GM21737 (cell line): ENCODE measurements around the gene CYLD.

ENCODE experiments used
- ATAC-seq: cut with Tn5 transposase; IDR thresholded peaks from one replicate; pipeline ENCODE4 v1.9.1; 2021; ENCODE audit warnings: mild to moderate bottlenecking, moderate library complexity; ENCODE audit not compliant: unreplicated experiment

The CYLD gene

DNA sequence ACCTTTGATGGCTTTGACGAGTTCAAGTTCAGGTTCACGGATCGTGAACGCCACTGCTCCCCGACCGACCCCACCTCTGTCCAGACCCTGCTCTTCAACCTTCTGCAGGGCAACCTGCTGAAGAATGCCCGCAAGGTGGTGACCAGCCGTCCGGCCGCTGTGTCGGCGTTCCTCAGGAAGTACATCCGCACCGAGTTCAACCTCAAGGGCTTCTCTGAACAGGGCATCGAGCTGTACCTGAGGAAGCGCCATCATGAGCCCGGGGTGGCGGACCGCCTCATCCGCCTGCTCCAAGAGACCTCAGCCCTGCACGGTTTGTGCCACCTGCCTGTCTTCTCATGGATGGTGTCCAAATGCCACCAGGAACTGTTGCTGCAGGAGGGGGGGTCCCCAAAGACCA is 30.8 kb upstream of the CYLD start:
- no peak for ATAC-seq

DNA sequence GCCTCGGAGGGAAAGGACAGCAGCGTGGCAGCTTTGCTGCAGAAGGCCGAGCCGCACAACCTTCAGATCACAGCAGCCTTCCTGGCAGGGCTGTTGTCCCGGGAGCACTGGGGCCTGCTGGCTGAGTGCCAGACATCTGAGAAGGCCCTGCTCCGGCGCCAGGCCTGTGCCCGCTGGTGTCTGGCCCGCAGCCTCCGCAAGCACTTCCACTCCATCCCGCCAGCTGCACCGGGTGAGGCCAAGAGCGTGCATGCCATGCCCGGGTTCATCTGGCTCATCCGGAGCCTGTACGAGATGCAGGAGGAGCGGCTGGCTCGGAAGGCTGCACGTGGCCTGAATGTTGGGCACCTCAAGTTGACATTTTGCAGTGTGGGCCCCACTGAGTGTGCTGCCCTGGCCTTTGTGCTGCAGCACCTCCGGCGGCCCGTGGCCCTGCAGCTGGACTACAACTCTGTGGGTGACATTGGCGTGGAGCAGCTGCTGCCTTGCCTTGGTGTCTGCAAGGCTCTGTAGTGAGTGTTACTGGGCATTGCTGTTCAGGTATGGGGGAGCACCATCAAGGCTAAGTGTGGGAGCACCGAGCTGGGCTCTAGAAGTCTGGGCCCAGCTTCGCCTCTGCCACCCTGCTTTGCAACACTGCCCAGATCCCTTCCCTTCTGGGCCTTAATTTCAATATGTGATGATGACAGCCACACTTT is 29.9 kb upstream of the CYLD start:
- ATAC-seq: no peak

DNA sequence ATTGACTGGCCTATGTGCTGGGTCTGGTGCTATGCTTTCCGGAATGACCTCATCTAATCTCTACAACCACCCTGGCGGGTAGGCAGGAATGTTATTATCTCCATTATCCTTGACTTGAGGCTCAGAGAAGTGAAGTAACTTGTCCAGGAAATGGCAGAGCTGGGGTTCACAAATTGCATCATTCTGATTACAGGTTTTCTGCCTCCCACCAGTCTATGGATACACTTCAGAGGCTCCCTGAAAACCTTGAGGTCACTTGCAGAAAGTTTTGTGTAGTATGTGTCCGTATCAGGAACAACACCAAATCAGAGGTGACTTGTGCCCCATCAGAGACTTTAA is 29.4 kb upstream of the CYLD start:
- ATAC-seq: no peak

DNA sequence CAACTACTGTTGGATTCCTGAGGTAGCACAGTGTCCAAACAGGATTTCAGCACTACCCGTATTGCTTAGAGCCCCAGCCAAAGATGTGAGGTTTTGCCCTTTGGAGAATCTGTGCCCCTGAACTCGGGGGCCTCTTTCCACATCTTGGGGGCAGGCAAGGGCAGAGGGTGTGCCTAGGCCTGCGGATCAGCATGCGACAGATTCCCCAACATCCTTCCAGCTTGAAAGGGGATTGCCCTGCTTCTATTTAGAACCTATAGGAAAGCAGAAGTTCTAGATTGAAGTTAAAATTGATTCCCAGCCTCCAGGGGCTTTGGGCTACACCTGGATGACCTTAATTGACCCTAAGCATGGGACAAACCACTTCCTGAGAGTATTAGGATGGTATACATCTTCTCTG is 28.9 kb upstream of the CYLD start:
- no peak for ATAC-seq

DNA sequence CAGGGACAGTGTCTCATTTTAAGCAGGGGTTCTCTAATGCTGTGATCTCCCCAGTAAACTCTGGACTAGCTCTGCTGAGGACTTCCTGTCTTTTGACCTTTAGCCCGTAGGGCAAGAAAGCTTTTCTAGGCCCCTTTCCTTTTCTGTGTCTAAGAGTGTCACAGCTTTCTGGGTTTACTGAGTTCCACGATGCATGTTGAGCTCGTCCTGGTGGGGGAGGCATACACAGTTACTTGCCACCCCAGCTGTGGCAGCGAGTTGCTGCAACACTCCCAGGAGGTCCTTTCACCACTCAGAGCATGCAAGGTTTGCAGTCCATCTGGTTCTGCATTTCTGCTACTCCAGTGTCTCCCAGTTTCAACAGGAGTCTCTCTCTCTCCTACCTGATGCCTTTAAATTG is 24.8 kb upstream of the CYLD start:
- ATAC-seq: no peak

DNA sequence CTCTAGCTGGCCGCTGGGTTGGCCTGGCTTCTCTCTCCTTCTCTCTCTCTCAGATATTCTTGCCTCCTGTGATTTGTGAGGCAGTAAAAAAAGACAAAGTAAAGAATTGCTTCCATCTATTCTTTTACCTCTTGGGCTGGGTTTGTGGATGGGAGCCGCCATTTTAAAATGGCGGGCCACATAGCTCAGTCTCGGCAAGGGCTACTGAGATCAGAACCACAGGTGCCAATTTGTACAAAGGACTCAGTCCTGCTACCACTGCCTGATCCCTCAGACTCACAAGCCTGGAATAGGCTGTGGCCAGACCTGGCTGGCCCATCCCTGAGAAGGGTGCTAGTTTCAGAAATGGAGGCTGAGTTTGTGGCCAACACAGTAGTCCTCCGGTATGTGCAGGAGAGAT is 24.4 kb upstream of the CYLD start:
- no peak for ATAC-seq

DNA sequence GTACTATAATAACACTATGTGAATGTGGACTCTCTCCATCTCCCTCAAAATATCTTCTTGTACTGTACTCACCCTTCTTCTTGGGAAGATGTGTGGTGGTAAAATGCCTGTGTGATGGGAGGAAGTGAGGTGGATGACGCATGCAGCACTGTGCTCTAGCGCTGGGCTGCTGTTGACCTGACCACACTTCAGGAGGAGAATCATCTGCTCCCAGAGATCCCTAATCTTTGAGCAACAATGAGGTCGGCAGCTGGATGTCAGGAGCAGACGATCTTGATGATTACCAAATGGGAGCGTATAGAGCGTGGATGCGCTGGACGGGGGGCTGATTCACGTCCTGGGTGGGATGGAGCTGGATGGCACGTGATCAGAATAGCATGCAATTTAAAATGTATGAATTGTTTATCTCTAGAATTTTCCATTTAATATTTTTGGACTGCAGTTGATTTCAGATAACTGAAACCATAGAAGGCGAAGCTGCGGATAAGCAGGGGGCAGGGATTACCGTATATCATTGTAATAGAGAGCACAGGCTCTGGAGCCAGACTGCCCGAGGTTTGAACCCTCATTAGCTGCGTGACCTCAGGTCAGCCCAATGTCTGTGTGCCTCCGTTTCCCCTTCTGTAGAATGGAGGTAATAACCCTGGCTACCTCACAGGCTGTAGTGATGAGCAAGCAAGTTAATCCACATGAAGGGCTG is 23.7 kb upstream of the CYLD start:
- no peak for ATAC-seq

DNA sequence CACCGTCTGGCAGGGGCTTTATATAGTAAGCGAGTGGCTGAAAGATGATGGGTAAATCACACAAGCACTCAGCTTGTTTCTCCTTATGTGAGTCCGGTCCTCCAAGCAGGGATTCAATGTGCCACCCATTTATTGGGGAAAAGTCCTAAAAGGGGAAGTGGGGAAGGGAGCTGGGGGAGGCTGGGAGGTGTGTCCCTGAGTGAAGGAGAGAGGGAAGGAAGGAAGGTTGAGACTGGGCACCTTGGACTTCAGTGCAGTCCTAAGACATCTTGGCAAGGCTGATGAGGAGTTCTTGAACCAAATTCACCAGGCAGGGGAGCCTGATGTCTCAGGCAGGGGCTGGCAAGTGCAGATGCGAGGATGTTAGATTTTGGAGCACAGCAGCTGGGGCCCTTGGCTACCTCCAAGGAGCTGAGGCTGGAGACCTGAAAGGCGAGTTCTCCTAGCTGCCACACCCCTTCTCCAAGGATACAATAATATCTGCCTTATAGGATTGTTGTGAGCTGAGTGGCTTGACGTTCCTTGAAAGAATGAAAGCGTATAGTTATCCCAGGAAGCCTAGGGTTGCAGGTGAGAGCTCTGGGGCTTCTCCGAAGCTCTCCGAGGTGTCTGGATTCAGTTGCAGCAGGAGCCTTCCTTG is 23.0 kb upstream of the CYLD start:
- ATAC-seq: no peak

DNA sequence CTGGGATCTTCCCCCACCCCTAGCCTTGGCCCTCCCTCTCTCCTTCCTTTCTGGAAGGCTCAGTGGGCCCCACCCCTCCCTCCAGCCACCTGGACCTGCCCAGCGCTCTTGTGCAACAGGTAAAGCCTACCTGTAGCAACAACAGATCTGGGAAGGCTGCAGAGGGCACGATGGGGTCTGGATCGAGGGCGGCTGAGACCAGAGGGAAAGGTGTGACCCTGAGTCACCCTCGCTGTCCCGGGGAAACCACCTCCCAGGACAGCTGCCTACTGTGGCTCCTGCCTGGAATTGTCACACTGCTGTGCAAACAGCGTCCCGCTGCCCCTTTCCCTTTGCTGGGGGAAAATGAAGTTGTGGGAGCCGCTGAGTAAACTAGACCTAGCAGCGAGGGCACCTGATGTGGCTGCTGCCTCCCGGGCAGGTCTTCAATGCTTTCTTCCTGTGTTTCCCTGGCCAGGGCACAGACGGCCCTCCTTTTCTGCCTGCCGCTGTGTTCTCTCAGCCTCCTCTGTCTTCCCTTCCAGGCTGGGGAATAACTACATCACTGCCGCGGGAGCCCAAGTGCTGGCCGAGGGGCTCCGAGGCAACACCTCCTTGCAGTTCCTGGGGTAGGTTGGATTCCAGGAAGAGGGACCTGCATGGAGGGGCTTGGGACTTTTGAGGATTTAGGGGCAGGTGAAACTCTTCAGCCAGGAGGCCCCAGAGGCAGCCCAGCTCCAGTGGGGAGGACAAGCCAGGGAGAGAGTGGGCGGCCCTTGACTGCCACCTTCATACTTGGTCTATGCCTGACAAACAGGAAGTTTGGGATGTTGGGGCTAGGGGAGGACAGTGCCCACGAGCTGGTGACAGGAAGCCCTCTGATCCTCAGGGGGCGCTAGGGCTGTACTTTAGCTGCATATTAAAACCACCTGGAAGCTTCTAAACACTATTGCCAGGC is 22.2 kb upstream of the CYLD start:
- ATAC-seq: no peak

DNA sequence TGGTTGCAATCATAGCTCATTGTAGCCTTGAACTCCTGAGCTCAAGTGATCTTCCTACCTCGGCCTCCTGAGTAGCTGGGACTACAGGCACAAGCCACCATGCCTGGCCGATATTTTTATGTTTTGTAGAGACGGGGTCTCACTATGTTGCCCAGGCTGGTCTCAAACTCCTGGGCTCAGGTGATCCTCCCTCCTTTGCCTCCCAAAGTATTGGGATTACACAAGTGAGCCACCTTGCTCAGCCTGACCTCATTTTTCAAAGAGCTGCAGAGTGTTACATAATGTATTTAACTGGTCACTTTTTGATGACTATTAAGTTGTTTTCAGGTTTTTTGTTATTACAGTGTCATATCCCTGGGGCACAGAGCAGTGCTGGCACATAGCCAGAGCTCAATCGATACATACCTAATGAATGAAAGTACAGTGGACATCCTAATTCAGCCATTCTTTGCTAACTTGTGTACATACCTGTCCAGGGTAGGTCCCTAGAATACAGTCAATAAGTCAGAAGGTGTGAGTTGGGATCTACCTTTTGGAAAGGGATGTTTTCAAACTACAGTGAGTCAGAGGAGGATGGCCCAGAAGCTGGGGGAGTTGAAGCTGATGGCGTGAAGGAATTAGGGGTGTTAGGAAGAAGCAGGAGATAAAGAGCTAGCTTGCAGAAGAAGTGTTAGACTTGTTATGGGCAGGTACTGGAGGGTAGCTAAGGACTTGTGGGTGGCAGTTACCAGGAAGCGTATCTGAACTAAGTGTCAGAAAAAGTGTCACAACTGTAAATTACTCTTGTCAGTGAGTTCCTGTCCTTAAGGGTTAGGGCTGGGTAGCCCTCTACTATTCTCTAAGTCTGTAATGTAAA is 20.1 kb upstream of the CYLD start:
- no peak for ATAC-seq

DNA sequence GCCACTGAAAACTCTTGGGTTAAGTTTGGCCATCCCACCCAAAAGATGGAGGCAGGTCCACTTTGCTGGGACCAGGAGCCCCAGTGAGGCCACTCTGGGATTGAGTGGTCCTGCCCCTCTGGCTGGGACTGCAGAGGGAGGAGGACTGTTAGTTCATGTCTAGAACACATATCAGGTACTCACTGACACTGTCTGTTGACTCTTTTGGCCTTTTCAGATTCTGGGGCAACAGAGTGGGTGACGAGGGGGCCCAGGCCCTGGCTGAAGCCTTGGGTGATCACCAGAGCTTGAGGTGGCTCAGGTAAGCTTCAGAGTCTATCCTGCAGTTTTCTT is 19.5 kb upstream of the CYLD start:
- no peak for ATAC-seq

DNA sequence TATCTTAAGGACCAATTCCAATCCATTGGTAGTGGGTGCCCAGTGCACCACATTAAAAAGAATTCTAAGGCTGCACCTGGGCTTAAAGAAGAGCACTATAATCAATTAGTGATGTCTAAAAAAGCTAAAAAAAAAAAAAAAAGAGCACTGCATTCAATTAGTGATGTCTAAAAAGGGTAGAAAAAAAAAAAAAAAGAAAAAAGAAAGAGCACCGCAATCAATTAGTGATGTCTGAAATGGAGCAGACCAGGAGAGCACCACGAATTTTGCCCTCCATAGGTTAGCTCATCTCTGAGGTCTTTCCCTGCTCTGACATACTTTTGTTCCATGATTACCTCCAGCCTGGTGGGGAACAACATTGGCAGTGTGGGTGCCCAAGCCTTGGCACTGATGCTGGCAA is 18.9 kb upstream of the CYLD start:
- ATAC-seq: no peak

DNA sequence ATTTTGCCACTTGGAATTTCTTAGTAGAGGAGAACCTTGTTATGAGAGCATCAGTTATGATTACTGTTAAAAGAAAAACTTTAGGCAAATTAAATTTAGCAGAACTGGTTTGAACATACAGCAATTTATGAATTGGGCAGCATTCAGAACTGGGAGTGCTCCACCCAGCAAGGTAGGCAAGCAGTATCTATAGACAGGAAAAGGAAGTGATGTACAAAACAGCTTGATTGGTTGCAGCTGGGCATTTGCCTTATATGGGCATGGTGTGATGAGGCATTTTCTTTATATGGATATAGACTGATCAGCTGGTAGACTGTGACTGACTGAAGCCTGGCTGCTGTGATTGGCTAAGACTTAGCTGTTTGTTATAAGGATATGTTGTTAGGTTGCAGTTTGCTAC is 17.6 kb upstream of the CYLD start:
- no peak for ATAC-seq

DNA sequence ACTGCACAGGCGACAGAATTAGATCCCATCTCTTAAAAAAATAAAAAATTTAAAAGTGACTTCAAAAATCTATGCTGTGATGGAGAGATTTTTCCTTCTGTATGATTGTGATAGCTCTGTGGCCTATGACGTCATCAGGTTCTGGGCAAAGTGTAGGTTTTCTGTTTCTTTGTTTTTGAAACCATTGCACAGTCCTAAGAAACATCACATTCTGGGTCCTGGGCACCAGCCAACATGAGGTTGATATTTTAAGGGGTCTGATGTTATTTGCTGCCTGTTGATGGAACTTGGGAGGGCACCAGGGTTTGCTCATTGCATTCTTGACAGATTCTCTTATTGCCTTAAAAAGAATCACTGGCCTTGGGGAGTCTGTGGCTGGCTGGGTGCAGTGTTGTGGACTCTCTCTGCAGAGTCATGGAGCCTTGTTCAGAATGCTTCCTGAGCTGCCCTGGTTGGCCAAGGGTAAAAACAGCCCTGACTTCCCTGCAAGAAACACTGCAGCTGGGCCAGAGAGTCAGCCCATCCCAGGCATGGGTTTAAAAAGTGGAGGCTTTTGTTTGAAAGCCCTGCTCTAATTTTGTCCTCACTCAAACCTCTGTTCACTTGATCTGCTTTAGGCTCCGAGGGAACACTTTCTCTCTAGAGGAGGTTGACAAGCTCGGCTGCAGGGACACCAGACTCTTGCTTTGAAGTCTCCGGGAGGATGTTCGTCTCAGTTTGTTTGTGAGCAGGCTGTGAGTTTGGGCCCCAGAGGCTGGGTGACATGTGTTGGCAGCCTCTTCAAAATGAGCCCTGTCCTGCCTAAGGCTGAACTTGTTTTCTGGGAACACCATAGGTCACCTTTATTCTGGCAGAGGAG is 10.5 kb upstream of the CYLD start:
- no peak for ATAC-seq

DNA sequence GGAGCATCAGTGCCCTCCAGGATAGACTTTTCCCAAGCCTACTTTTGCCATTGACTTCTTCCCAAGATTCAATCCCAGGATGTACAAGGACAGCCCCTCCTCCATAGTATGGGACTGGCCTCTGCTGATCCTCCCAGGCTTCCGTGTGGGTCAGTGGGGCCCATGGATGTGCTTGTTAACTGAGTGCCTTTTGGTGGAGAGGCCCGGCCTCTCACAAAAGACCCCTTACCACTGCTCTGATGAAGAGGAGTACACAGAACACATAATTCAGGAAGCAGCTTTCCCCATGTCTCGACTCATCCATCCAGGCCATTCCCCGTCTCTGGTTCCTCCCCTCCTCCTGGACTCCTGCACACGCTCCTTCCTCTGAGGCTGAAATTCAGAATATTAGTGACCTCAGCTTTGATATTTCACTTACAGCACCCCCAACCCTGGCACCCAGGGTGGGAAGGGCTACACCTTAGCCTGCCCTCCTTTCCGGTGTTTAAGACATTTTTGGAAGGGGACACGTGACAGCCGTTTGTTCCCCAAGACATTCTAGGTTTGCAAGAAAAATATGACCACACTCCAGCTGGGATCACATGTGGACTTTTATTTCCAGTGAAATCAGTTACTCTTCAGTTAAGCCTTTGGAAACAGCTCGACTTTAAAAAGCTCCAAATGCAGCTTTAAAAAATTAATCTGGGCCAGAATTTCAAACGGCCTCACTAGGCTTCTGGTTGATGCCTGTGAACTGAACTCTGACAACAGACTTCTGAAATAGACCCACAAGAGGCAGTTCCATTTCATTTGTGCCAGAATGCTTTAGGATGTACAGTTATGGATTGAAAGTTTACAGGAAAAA is 9.7 kb upstream of the CYLD start:
- ATAC-seq: no peak

DNA sequence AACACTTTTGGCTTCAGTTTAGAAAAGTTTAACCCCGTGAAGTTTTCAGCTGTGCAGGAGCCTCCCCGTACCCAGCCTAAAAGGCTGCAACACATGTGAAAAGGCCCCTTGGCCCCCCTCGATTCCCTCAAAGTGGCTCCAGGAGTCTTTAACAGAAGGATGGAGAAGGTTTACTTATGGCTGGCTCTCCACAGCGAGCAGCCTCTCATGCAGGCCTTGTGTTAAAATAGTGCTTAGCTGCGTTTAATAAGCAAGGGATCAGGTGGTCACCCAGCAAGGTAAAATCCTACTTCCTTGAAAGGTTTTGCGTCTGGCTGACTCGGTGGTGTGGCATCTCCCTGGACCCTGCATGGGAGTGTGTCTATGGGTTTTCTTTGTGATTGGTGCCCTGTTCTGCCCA is 8.4 kb upstream of the CYLD start:
- no peak for ATAC-seq

DNA sequence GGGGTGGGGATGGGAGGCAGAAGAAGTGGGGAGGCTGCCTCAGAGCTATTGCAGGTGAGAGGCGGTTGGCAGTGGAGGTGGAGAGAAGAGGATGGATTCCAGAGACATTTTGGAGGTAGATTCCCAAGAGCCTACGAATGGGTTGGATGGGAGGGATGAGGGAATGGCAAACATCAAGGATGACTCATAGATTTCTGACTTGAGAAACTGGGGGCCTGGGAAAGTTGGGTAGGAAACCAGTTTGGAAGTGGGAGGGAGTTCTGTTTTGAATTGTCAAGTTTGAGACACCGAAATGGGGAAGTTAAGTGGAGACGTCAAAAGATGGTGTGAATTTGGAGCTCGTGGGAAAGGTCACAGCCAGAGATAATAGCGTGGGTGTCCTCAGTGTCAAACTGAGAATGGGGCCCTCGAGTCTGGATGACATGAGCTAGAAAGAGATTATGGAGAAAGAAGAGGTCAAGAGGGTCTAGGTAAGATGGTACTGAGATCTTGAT is 6.2 kb upstream of the CYLD start:
- ATAC-seq: no peak

DNA sequence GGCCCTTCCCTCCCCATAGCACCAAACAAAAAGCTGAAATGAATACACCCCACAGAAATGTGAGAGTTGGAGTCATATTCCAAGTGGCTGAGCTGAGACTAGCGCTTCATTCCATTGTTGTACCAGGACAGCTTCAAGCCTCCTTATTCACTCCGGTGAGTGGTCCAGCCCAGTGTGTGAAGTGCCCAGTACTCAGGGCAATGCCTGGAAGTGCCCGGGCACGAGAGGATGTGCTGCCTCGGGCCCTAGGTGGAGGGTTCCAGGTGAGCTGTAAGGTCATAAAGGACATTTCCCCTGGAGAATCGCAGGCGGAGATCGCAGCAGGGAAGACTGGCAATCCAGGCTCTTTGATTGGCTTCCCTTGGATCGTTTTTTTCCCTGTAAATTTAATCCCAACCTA is 5.4 kb upstream of the CYLD start:
- no peak for ATAC-seq
